Activated naive CD4-positive, alpha-beta T cell treated with anti-CD3 and anti-CD28 coated beads for 36 hours (primary cell): Measurements from ENCODE around the gene CPXM2. TPM values are rescaled to one million over a fixed set of nuclear protein-coding genes. Genes with fewer than 3 reads are reported as not detected.

ENCODE experiments used
- CTCF ChIA-PET: fragments of 350-600 bp; sonication (Branson Sonifier 250); formaldehyde crosslinking; loops from one replicate; lab custom pipeline; 2021; ENCODE audit warnings: antibody characterized with exemption; lab: Charles Lee
- DNase-seq: peaks from one replicate; pipeline ENCODE4 v3.0.0-alpha.2; 2020
- H3K27ac Mint-ChIP-seq: one replicate; pipeline ENCODE4 v1.8.0; 2021; ENCODE audit warnings: mild to moderate bottlenecking, mixed read lengths
- H3K27me3 Mint-ChIP-seq: one replicate; pipeline ENCODE4 v1.8.0; 2021; ENCODE audit warnings: low read depth, mixed read lengths
- H3K36me3 Mint-ChIP-seq: one replicate; pipeline ENCODE4 v1.8.0; 2021; ENCODE audit warnings: low read depth, mixed read lengths
- H3K4me1 Mint-ChIP-seq: one replicate; pipeline ENCODE4 v1.8.0; 2021; ENCODE audit warnings: low read depth, mixed read lengths
- H3K4me3 Mint-ChIP-seq: one replicate; pipeline ENCODE4 v1.8.0; 2021; ENCODE audit warnings: mild to moderate bottlenecking, moderate library complexity, mixed read lengths
- H3K9me3 Mint-ChIP-seq: one replicate; pipeline ENCODE4 v1.8.0; 2021; ENCODE audit warnings: mixed read lengths
- intact Hi-C: fragments of 100-400 bp; cut with micrococcal nuclease; formaldehyde crosslinking; loops from one replicate; pipeline ENCODE4 v1.15.1; 2023
- total RNA-seq, 2 experiments: library from RNA; stranded (reverse); gene quantifications; one replicate each; pipeline ENCODE4 v1.2.3, GENCODE V29; 2021

CPXM2 gene
- total RNA-seq, 2 experiments from 2014 or later, result not detected

DNA sequence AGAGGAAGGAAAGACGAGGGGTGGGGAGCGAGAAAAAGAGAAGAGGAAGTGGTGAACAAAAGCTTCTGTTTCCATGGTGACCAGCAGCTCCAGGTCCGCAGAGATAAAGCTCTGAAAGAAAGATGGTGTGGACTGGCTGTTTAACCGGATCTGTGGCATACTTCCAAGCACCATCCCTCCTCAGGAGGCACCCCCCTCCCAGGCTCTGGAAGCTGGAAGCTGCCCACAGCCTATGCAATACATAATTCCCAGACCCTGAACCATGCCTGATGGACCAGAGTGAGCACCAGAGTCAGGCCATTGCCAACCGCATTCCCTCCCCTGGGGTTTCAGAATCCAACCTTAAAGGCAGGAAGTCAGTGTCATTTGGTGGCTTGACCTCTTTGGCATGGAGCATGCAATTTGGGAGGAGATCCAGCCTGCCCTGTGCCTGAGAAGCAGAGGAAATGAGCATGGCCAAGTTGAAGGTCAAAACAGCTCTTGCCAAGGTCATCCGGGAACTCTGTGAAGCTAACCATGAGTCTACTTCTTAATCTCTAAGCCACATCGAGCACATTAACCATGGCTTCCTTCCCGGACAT lies 22.2 kb upstream of the CPXM2 start:
- H3K36me3 Mint-ChIP-seq, result no peaks in the 10 kb centered on the region
- no peaks in the 10 kb centered on the region for H3K4me1 Mint-ChIP-seq
- intact Hi-C loops, result no loop called here
- no peak for DNase-seq
- H3K27ac Mint-ChIP-seq, result no peak overlapping the region
- CTCF ChIA-PET, result no interaction called here
- peaks cover 17% of the 10 kb centered on the region for H3K27me3 Mint-ChIP-seq
- H3K4me3 Mint-ChIP-seq, result no peak overlapping the region
- H3K9me3 Mint-ChIP-seq, result peaks cover 2% of the 10 kb centered on the region

DNA sequence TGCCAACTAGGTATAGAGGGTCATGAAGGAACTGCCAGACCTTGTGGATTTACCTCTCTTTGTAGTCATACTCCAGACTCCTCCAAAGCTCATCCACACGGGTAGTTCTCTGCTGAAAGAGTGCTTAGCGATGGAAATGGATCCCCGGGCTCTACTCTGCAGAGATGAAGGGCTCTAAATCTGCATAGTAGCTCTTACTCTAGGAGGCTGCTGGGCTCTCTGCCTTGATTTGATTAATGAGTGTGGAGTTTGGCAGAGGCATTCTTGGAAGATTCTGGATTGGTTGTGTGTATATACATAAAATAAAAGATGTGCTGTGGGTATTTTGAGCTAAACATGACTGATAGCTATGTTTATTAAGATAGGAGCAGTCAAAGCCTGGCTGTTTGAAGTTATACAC lies 21.3 kb upstream of the CPXM2 start:
- intact Hi-C loops, result no loop called here
- Mint-ChIP-seq H3K27ac (no peak overlapping the region), H3K4me1 (no peaks in the 10 kb centered on the region), H3K27me3 (peaks cover 22% of the 10 kb centered on the region), H3K4me3 (no peak overlapping the region), H3K36me3 (no peaks in the 10 kb centered on the region), H3K9me3 (no peaks in the 10 kb centered on the region)
- DNase-seq, result no peak
- CTCF ChIA-PET, result no interaction called here

DNA sequence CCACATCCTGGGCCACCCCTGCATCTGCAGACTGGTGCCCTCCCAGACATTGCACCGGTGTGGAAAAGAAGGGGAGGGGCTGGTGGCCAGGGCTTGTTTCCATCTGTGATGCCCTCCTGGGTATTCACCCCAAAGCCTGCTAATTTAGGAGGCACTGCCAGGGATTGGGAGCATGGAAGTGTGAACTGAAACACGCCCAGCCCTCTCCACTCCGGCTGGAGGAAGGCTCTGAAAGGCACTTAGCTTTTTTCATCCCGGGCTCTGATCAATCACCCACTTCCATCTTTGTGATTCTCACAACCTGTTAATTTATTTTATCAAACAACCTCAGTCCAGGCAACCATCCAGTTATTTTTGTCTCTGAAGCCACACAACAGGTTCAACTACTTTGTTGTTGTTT lies 20.9 kb upstream of the CPXM2 start:
- no peak overlapping the region for H3K4me3 Mint-ChIP-seq
- DNase-seq, result no peak
- H3K27me3 Mint-ChIP-seq, result peaks cover 23% of the 10 kb centered on the region
- no peaks in the 10 kb centered on the region for H3K36me3 Mint-ChIP-seq
- no peak overlapping the region for H3K27ac Mint-ChIP-seq
- CTCF ChIA-PET, result no interaction called here
- intact Hi-C loops, result no loop called here
- H3K9me3 Mint-ChIP-seq, result no peaks in the 10 kb centered on the region
- H3K4me1 Mint-ChIP-seq, result no peaks in the 10 kb centered on the region

DNA sequence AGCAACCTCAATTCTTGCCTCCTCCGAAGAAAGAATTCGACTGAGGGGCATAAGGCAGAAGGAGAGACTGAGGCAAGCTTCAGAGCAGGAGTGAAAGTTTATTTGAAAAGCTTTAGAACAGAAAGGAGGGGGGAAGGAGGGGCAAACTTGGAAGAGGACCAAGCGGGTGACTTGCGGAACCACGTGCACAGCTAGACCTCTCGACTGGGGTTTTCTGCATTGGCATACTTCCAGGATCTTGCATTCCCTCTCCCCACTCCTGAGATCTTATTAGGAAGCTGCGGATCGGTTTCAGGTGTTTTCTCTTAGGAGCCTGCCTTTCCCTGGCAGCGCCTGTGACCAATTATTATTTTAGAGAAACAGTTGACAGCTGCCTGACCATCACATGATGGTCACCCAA lies 20.3 kb upstream of the CPXM2 start:
- H3K27ac Mint-ChIP-seq, result no peak overlapping the region
- intact Hi-C loops, result no loop called here
- CTCF ChIA-PET, result interaction anchor here (0.8 kb wide), 1 partner anchor 11 kb away, joined by 3 read pairs; no protein-coding TSS in a partner anchor
- peaks cover 23% of the 10 kb centered on the region for H3K27me3 Mint-ChIP-seq
- no peaks in the 10 kb centered on the region for H3K4me1 Mint-ChIP-seq
- DNase-seq, result no peak
- H3K36me3 Mint-ChIP-seq, result no peaks in the 10 kb centered on the region
- no peaks in the 10 kb centered on the region for H3K9me3 Mint-ChIP-seq
- H3K4me3 Mint-ChIP-seq, result no peak overlapping the region

DNA sequence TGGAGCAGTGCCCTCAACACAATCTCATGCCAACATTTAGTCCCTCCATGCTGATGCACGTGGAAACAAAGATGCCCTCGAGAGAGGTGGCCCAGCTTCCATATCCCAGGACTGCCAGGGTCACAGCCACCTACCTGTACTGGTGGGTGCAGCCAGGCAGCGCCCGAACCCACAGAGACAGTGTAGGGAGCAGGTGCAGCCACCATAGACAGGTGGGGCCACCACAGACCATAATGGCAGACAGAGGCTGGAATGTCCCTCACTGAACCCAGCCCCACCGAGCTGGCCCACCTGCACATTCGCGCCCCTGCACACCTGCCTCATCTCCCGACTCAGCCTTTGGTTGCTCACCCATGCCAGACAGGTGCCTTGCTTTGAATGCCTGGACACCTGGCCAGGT lies 18.3 kb upstream of the CPXM2 start:
- Mint-ChIP-seq H3K9me3 (no peaks in the 10 kb centered on the region), H3K27me3 (peaks cover 25% of the 10 kb centered on the region)
- CTCF ChIA-PET, result no interaction called here

DNA sequence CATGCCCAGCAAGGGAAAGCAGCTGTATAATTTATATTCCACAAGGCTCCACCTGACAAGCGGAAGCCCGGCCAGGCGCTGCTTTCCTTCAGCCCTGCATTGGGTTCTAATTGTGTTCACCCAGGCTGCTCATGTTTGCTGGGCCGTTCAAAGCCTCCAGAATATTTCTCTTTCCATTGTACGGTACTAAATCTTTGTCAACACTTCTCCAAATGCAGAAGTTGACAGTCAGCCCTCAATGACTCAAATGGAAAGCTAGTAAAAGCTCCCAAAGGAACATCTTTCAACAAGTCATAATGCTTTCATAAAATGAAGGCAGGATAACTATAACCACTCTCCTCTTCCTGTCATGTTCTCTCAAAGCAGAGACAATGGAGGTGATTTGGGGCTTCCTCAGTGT lies 17.8 kb upstream of the CPXM2 start:
- Mint-ChIP-seq H3K36me3 (no peaks in the 10 kb centered on the region), H3K27me3 (peaks cover 21% of the 10 kb centered on the region), H3K27ac (no peak overlapping the region), H3K4me1 (no peaks in the 10 kb centered on the region), H3K9me3 (no peaks in the 10 kb centered on the region), H3K4me3 (no peak overlapping the region)
- CTCF ChIA-PET, result no interaction called here
- intact Hi-C loops, result no loop called here
- no peak for DNase-seq

More for the DNA sequence above, 18.3 kb upstream of the CPXM2 start:
- no peaks in the 10 kb centered on the region for H3K36me3 Mint-ChIP-seq
- intact Hi-C loops, result no loop called here
- H3K4me3 Mint-ChIP-seq, result no peak overlapping the region
- no peaks in the 10 kb centered on the region for H3K4me1 Mint-ChIP-seq
- no peak overlapping the region for H3K27ac Mint-ChIP-seq
- DNase-seq, result no peak

DNA sequence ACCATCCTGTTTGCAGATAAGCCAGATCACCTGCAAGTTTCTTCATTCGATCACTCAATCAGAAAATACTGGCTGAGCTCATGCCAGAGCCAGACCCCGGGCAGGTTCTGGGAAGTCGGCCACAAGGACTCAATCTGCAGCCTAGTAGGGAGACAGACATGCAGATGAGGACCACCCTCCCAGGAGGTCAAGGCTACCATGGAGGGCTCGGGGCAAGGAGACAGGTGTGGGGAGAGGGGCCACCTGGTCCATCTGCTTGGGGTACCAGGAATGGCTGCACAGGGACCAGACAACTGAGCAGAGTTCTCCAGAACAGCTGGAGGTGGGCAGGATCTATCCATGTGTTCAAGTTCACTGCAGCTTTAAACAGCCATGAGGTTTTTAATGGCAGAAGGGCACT lies 16.8 kb upstream of the CPXM2 start:
- no peaks in the 10 kb centered on the region for H3K36me3 Mint-ChIP-seq

DNA sequence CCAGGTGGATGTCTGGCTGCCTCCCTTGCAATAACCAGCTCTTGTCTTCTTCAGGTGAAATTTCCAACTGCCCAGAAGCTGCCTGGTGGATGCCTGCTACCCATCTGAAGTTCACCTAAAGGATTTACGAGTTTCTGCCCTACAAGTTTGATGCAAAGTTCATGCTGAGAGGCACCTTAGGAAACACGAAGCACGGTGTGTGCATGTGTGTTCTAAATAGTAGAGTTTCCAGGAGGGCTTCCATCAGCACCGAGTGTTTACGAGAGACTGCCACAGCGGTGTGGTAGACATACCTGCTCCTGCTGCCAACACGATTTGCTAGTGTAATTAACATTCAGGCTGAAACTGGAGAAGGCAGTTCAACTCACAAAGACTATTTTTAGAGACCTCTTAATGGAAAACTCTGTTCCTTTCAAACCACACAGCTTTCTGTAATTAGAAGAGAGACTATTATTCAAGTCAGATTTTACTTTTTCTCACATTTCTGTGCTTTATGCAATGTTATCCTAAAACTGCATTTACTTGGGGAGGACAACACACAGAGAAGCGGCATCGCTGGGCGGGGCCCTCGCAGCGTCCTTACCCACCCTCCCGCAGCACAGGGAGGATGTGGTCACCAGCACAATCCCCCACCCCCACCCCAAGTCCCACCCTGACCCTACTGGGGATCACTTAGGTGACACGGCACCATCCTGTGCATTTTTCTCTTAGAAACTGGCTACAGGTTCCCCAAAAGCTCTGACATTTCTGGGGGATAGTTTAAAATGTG lies 15.5 kb upstream of the CPXM2 start:
- DNase-seq, result no peak
- CTCF ChIA-PET, result interaction anchor here (0.6 kb wide), 1 partner anchor 1615 kb away, joined by 3 read pairs; no protein-coding TSS in a partner anchor
- no peak overlapping the region for H3K27ac Mint-ChIP-seq
- H3K9me3 Mint-ChIP-seq, result no peaks in the 10 kb centered on the region
- H3K36me3 Mint-ChIP-seq, result no peaks in the 10 kb centered on the region
- H3K4me1 Mint-ChIP-seq, result no peaks in the 10 kb centered on the region
- no peak overlapping the region for H3K4me3 Mint-ChIP-seq
- peaks cover 18% of the 10 kb centered on the region for H3K27me3 Mint-ChIP-seq
- intact Hi-C loops, result no loop called here

More for the DNA sequence above, 16.8 kb upstream of the CPXM2 start:
- DNase-seq, result no peak
- CTCF ChIA-PET, result no interaction called here
- intact Hi-C loops, result no loop called here
- Mint-ChIP-seq H3K9me3 (no peaks in the 10 kb centered on the region), H3K4me3 (no peak overlapping the region), H3K27ac (no peak overlapping the region), H3K4me1 (no peaks in the 10 kb centered on the region), H3K27me3 (peaks cover 21% of the 10 kb centered on the region)

DNA sequence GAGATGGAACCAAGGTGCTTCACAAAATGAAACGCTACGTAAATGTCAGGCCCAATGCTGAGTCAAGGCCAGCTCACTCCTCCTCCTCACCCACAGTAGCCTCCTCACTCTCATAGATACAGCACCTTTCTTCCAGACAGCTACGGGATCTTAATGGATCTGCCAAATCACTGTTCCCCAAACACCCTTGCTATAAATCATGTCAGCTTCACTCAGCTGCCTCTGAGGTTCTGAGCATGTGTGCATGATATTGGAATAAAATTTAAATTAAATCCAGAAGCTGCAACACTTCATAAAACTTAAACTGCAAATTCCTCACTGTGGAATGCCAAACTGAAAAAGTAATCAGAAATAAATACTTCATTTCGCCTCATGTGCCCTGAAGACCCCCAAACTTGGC lies 14.7 kb upstream of the CPXM2 start:
- H3K4me3 Mint-ChIP-seq, result no peak overlapping the region
- no peaks in the 10 kb centered on the region for H3K36me3 Mint-ChIP-seq
- H3K27ac Mint-ChIP-seq, result no peak overlapping the region
- no peaks in the 10 kb centered on the region for H3K4me1 Mint-ChIP-seq
- CTCF ChIA-PET, result no interaction called here
- H3K9me3 Mint-ChIP-seq, result no peaks in the 10 kb centered on the region
- intact Hi-C loops, result no loop called here
- H3K27me3 Mint-ChIP-seq, result peaks cover 14% of the 10 kb centered on the region
- DNase-seq, result no peak

DNA sequence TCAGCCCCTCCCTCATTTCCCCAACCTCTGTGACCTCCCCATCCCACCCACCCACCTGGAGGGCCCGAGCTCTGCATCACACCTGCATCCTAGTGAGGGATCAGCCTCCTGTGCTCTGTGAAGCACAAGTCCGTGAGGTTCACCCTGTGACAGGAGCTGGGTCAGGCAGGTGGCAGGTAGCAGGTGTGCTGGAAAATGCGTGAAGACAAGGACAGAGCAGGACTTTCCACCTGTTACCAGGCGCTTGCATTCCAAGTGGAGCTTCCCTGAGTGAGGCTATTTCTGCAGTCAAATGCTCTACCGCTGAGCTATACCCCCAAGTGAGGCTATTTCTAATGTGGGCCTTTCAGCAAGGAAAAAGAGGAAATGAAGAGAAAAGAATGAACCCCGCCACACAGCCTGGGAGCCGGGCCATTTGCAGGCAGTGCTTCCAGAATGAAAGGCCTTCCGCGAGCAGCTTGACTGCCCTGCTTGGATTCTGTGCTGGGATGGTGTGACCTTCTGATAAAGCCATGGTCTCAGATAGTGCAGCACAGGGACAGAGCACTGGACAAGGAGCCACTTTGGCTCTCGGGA lies 13.3 kb upstream of the CPXM2 start:
- intact Hi-C loops, result no loop called here
- H3K27ac Mint-ChIP-seq, result no peak overlapping the region
- H3K36me3 Mint-ChIP-seq, result no peaks in the 10 kb centered on the region
- H3K9me3 Mint-ChIP-seq, result peaks cover 4% of the 10 kb centered on the region
- peaks cover 8% of the 10 kb centered on the region for H3K27me3 Mint-ChIP-seq
- CTCF ChIA-PET, result no interaction called here
- no peak overlapping the region for H3K4me3 Mint-ChIP-seq
- no peaks in the 10 kb centered on the region for H3K4me1 Mint-ChIP-seq
- no peak for DNase-seq

DNA sequence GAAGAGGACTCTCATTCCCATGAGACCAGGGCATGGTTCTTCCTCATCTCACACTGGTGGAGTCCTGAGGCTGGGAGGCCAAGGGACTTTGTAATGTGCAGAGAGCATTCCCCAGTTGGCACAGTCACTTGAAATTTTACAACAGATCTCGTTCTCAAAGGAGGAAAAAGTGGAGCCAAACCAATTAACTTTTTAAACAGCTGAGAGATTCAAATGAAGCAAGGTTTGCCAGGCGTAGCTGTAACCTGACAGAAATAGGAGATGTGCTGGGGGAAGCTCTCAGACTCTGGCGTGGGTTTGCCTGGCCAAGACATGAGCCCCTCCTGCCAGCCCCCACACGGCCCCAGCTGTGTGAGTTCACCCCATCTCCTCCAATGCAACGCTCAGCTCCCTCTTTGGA lies 12.0 kb upstream of the CPXM2 start:
- DNase-seq, result no peak
- intact Hi-C loops, result no loop called here
- Mint-ChIP-seq H3K27me3 (peaks cover 8% of the 10 kb centered on the region), H3K4me3 (no peak overlapping the region), H3K27ac (no peak overlapping the region), H3K9me3 (peaks cover 9% of the 10 kb centered on the region), H3K36me3 (no peaks in the 10 kb centered on the region), H3K4me1 (no peaks in the 10 kb centered on the region)
- CTCF ChIA-PET, result no interaction called here

DNA sequence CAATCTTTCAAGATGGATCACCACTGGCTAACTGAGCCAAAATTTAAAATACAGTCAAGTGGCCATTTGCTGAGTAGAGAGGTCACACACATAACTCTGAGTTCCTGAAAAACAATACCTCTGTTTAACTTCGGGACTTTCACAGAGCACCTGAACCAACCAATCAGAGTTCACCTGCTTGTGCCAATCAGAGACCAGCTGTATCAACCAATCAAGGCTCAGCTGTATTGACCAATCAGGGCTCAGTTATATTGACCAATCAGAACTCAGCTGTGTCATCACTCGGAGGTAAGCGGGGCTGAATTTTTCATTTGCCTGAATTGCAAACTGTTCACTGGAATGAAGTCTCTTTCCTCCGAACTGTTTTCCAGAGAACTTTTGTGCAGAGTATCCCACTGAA lies 10.0 kb upstream of the CPXM2 start:
- H3K9me3 Mint-ChIP-seq, result peaks cover 9% of the 10 kb centered on the region
- H3K4me1 Mint-ChIP-seq, result no peaks in the 10 kb centered on the region
- intact Hi-C loops, result no loop called here
- DNase-seq, result no peak
- H3K27me3 Mint-ChIP-seq, result peaks cover 2% of the 10 kb centered on the region
- no peak overlapping the region for H3K4me3 Mint-ChIP-seq
- H3K27ac Mint-ChIP-seq, result no peak overlapping the region
- CTCF ChIA-PET, result interaction anchor here (0.8 kb wide), 1 partner anchor 10 kb away, joined by 3 read pairs; no protein-coding TSS in a partner anchor
- no peaks in the 10 kb centered on the region for H3K36me3 Mint-ChIP-seq

DNA sequence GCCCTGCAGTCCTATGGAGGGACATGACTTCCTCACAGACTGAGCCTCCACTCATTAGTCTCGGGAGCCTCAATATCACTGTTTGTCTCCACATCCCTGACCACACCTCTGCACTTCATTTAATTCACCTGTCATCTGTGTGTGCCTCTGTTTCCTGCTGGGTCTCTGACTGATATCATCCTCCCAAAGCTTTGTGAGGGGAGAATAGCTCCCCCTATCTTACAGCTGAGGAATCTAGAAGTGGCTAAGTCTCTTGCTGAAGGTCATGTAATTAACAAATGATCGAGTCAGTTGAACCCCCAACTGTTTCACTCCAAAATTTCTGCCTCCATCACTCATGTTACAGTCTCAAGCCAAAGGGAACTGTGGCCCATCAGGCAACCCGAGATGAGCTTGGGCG lies 5.5 kb upstream of the CPXM2 start:
- CTCF ChIA-PET, result no interaction called here

More for the DNA sequence above, 5.5 kb upstream of the CPXM2 start:
- DNase-seq, result no peak
- Mint-ChIP-seq H3K9me3 (peaks cover 9% of the 10 kb centered on the region), H3K4me3 (no peak overlapping the region), H3K27me3 (peaks cover 9% of the 10 kb centered on the region), H3K36me3 (no peaks in the 10 kb centered on the region), H3K27ac (no peak overlapping the region), H3K4me1 (no peaks in the 10 kb centered on the region)
- intact Hi-C loops, result no loop called here
